OCI-LY7 (cell line): ENCODE results near the gene NOXA1. TPM values are rescaled to one million over a fixed set of nuclear protein-coding genes. Genes with fewer than 3 reads are reported as not detected.

Experiments
- BruUV-seq: library from RNA; stranded (reverse); fragments of 400-500 nt; replicated peaks from 2 replicates; lab custom pipeline; 2021; lab: Mats Ljungman, UMichigan
- CTCF ChIA-PET: fragments of 300-600 bp; sonication (Branson Sonifier 250); formaldehyde crosslinking; loops from one replicate; lab custom pipeline; 2022; ENCODE audit warnings: antibody characterized with exemption; ENCODE audit not compliant: unreplicated experiment; lab: Charles Lee
- POLR2A ChIA-PET: fragments of 300-600 bp; sonication (Branson Sonifier 250); formaldehyde crosslinking; loops from one replicate; lab custom pipeline; 2022; ENCODE audit warnings: antibody characterized with exemption; lab: Charles Lee
- DNase-seq: peaks from one replicate; pipeline ENCODE4 v3.0.0-alpha.2; 2015; ENCODE audit warnings: low spot score
- H2AFZ ChIP-seq: fragments of 200-600 bp; sonication (generic), shearing (Covaris generic); 2 replicates; pipeline ENCODE4 v1.6.1; 2014; ENCODE audit warnings: mild to moderate bottlenecking, antibody characterized with exemption, low read length, moderate library complexity
- H3K27ac ChIP-seq: fragments of 200-600 bp; sonication (generic); 2 replicates; pipeline ENCODE4 v1.5.1; 2014; ENCODE audit warnings: mixed run types, low read depth, mild to moderate bottlenecking, moderate library complexity, low read length, inconsistent platforms; ENCODE audit not compliant: poor library complexity, severe bottlenecking
- H3K36me3 ChIP-seq: fragments of 200-600 bp; sonication (generic); 2 replicates; pipeline ENCODE4 v1.6.1; 2014; ENCODE audit warnings: mild to moderate bottlenecking, antibody characterized with exemption, low read length, moderate library complexity, mixed read lengths; ENCODE audit not compliant: insufficient read depth
- H3K4me1 ChIP-seq: fragments of 200-600 bp; sonication (generic); 2 replicates; pipeline ENCODE4 v1.5.1; 2014; ENCODE audit warnings: mild to moderate bottlenecking, low read length; ENCODE audit not compliant: insufficient read depth, poor library complexity, severe bottlenecking
- H3K4me2 ChIP-seq: fragments of 200-600 bp; sonication (generic); 2 replicates; pipeline ENCODE4 v1.6.1; 2014; ENCODE audit warnings: mild to moderate bottlenecking, low read length
- H3K4me3 ChIP-seq: fragments of 200-600 bp; sonication (generic); 2 replicates; pipeline ENCODE4 v1.5.1; 2014; ENCODE audit warnings: mild to moderate bottlenecking, low read depth, low read length; ENCODE audit not compliant: poor library complexity, severe bottlenecking
- H3K79me2 ChIP-seq: fragments of 200-600 bp; sonication (generic); 2 replicates; pipeline ENCODE4 v1.6.1; 2016; ENCODE audit warnings: low read depth, mild to moderate bottlenecking, low read length, moderate library complexity, mixed read lengths; ENCODE audit not compliant: insufficient read depth
- H3K9me2 ChIP-seq: fragments of 200-600 bp; sonication (generic); 2 replicates; pipeline ENCODE4 v1.6.1; 2016; ENCODE audit warnings: mild to moderate bottlenecking, low read length, mixed read lengths; ENCODE audit not compliant: insufficient read depth
- H3K9me3 ChIP-seq: fragments of 200-600 bp; sonication (generic); 2 replicates; pipeline ENCODE4 v1.6.1; 2014; ENCODE audit warnings: mild to moderate bottlenecking, mixed run types, low read length, mixed read lengths
- H4K20me1 ChIP-seq: fragments of 200-600 bp; sonication (generic); 2 replicates; pipeline ENCODE4 v1.6.1; 2014; ENCODE audit warnings: mild to moderate bottlenecking, antibody characterized with exemption, low read length, moderate library complexity, mixed read lengths; ENCODE audit not compliant: insufficient read depth
- EZH2phosphoT487 ChIP-seq: fragments of 200-600 bp; sonication (generic); IDR thresholded peaks from 2 replicates; pipeline ENCODE4 v1.6.1; 2018; ENCODE audit warnings: low read depth, borderline replicate concordance, mild to moderate bottlenecking, mixed run types, antibody characterized with exemption, low read length, moderate library complexity, mixed read lengths
- intact Hi-C: fragments of 100-400 bp; cut with micrococcal nuclease; formaldehyde crosslinking; loops from one replicate; pipeline ENCODE4 v1.10.0; 2022; ENCODE audit not compliant: unreplicated experiment
- total RNA-seq, 2 experiments: library from RNA; depleted of rRNA in 1 of 2; stranded (reverse); fragments of >200 nt in 1 of 2; shearing (Covaris generic) in 1 of 2; gene quantifications; 2 replicates each; pipeline ENCODE4 v1.2.3, GENCODE V29; 2014 to 2022
- TF ChIP-seq, protein P1 (sequence below): fragments of 200-600 bp; sonication (generic); conservative IDR thresholded peaks from 2 replicates; pipeline ENCODE4 v1.5.1; 2014; ENCODE audit warnings: mild to moderate bottlenecking, antibody characterized with exemption, low read length, moderate library complexity, mixed read lengths

The NOXA1 gene
- total RNA-seq, 2 experiments from 2014 or later: not detected

DNA sequence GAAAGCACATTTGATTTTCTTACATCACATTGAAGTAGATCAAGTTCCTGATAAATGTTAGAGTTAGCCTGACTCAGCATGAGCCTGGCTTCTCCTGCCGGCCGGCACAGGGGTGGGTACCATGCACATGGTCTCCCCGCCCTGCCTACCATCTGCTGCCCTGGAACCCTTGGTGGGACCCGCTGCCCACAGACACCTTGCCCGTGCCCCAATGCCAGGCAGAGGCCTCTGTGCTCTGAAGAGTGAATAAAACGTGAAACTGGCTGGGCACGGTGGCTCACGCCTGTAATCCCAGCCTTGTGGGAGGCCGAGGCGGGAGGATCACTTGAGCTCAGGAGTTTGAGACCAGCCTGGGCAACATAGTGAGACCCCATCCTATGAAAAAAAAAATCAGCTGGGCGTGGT is 17.5 kb upstream of the NOXA1 start:
- Histone ChIP-seq H4K20me1 (no peaks in the 10 kb centered on the region), H3K36me3 (no peaks in the 10 kb centered on the region), H3K9me3 (no peaks in the 10 kb centered on the region), H2AFZ (no peak overlapping the region), H3K9me2 (no peaks in the 10 kb centered on the region), H3K4me3 (no peak overlapping the region), H3K27ac (no peak overlapping the region), H3K79me2 (no peaks in the 10 kb centered on the region), H3K4me1 (no peaks in the 10 kb centered on the region), H3K4me2 (no peak overlapping the region)
- intact Hi-C loops: no loop called here
- POLR2A ChIA-PET: no interaction called here
- CTCF ChIA-PET: no interaction called here
- TF ChIP-seq, protein P1, sequence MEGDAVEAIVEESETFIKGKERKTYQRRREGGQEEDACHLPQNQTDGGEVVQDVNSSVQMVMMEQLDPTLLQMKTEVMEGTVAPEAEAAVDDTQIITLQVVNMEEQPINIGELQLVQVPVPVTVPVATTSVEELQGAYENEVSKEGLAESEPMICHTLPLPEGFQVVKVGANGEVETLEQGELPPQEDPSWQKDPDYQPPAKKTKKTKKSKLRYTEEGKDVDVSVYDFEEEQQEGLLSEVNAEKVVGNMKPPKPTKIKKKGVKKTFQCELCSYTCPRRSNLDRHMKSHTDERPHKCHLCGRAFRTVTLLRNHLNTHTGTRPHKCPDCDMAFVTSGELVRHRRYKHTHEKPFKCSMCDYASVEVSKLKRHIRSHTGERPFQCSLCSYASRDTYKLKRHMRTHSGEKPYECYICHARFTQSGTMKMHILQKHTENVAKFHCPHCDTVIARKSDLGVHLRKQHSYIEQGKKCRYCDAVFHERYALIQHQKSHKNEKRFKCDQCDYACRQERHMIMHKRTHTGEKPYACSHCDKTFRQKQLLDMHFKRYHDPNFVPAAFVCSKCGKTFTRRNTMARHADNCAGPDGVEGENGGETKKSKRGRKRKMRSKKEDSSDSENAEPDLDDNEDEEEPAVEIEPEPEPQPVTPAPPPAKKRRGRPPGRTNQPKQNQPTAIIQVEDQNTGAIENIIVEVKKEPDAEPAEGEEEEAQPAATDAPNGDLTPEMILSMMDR: no peak
- TF ChIP-seq EZH2phosphoT487: no peak
- DNase-seq: no peak
- BruUV-seq: no TSS peak

- POLR2A ChIA-PET: no interaction called here
- no peak overlapping the region for H3K4me2 ChIP-seq
- H3K4me1 ChIP-seq: no peaks in the 10 kb centered on the region
- no peak for DNase-seq
- no peak overlapping the region for H3K27ac ChIP-seq
- H3K9me3 ChIP-seq: no peaks in the 10 kb centered on the region
- no peak overlapping the region for H2AFZ ChIP-seq
- no peaks in the 10 kb centered on the region for H3K9me2 ChIP-seq
- H3K4me3 ChIP-seq: no peak overlapping the region
- H4K20me1 ChIP-seq: no peaks in the 10 kb centered on the region
- no peaks in the 10 kb centered on the region for H3K79me2 ChIP-seq
- no TSS peak for BruUV-seq
- CTCF ChIA-PET: no interaction called here
- intact Hi-C loops: no loop called here
- H3K36me3 ChIP-seq: no peaks in the 10 kb centered on the region
- TF ChIP-seq, protein P1: no peak
- no peak for TF ChIP-seq EZH2phosphoT487
Measured at GRCh38 chr9:137406085-137406760, 17.0 kb upstream of the NOXA1 start.

DNA sequence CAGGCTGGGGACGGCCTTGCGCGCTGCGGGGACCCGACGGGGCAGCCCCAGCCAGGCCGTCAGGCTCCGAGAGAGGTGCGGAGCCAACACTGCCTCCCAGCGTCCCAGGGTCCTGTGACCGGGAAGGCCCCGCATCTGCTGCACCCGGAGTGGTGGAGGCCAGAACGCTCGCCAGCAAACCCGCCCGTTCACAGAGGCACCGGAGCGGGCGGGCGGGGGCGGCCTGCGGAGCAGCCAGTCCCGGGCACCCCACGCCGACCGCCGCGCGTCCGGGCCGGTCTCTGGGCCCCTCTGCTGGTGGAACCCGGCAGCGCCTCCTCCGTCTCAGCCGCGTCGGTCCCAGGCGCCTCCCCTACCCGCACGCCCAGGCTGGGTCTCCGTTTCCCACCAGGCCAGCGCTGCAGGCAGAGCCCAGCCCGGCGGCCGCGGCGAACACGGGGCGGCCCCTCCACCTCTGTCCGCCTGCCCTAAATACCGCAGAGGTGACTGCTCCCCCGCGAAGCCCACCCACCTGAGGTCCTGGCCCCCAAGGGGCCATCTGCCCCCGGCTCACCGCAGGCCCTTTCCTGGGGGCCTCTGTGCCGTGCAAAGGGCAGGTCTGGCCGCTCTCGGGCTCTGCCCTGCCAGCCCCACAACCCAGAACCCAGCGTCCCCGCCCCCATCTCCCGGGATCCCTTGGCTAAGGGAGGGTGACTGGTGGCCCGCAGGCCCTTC is 16.2 kb upstream of the NOXA1 start:
- TF ChIP-seq, protein P1: no peak
- TF ChIP-seq EZH2phosphoT487: no peak
- POLR2A ChIA-PET: no interaction called here
- Histone ChIP-seq H2AFZ (no peak overlapping the region), H3K4me1 (no peaks in the 10 kb centered on the region), H3K79me2 (no peaks in the 10 kb centered on the region), H4K20me1 (no peaks in the 10 kb centered on the region), H3K27ac (no peak overlapping the region), H3K4me2 (no peak overlapping the region), H3K9me2 (no peaks in the 10 kb centered on the region), H3K4me3 (no peak overlapping the region), H3K9me3 (no peaks in the 10 kb centered on the region), H3K36me3 (no peaks in the 10 kb centered on the region)
- intact Hi-C loops: no loop called here
- BruUV-seq: no TSS peak
- CTCF ChIA-PET: no interaction called here
- DNase-seq: no peak
